K562 (cell line): ENCODE data around the gene HSF2. TPM values are rescaled to one million over a fixed set of nuclear protein-coding genes. Genes with fewer than 3 reads are reported as not detected.
A peak's percentile ranks its signal among the peaks of the same experiment; 100 is the strongest.

Experiments used
- ATAC-seq: fragments of 200-7000 bp; cut with Tn5 transposase; 3 replicates; pipeline ENCODE4 v1.9.1; 2020; ENCODE audit warnings: moderate library complexity
- BruUV-seq: library from RNA; stranded (reverse); fragments of 400-500 nt; replicated peaks from 2 replicates; lab custom pipeline; 2021; lab: Mats Ljungman, UMichigan
- CTCF ChIA-PET: fragments of 300-600 bp; formaldehyde crosslinking; extraction: SDS; loops from one replicate; lab custom pipeline; 2021; ENCODE audit warnings: low intra/inter-chr PET ratio; lab: Yijun Ruan, JAX
- POLR2A ChIA-PET: fragments of 300-600, 350-650 bp; sonication (Branson Sonifier 250); formaldehyde crosslinking; extraction: SDS; loops from one replicate; lab custom pipeline; 2021; ENCODE audit warnings: antibody characterized with exemption, inconsistent platforms; lab: Yijun Ruan, JAX
- DNase-seq, 4 experiments: peaks; one replicate each; pipeline versions ENCODE4 v3.0.0 to v3.0.0-alpha.2; 2011 to 2018; ENCODE audit warnings: low spot score in 3 of 4, mixed read lengths in 3 of 4; ENCODE audit errors: extremely low read depth in 1 of 4
- FAIRE-seq: peaks from 2 replicates; lab custom pipeline; 2011; peaks lifted over from hg19 to GRCh38; lab: Jason Lieb, UNC
- H2AFZ ChIP-seq: 2 replicates; pipeline ENCODE4 v1.6.0; 2011; ENCODE audit warnings: low read depth, low read length, control low read depth, inconsistent platforms
- H3K27ac ChIP-seq: fragments of 200-600 bp; 3 replicates; pipeline ENCODE4 v1.8.0; 2011; ENCODE audit warnings: low read depth, mild to moderate bottlenecking, control low read depth, inconsistent platforms, low read length, moderate library complexity, mixed read lengths; ENCODE audit errors: extremely low read depth
- H3K27me3 ChIP-seq, 2 experiments: fragments of 300-600 bp in 1 of 2; 2 replicates in 1 of 2; 3 replicates in 1 of 2; pipeline versions ENCODE4 v1.6.0 to v1.8.0; 2011; ENCODE audit warnings: inconsistent platforms in 2 of 2, low read length in 2 of 2, mild to moderate bottlenecking in 1 of 2, mixed read lengths in 1 of 2, moderate library complexity in 1 of 2; ENCODE audit not compliant: control insufficient read depth in 2 of 2, insufficient read depth in 2 of 2
- H3K36me3 ChIP-seq: fragments of 300-600 bp; 3 replicates; pipeline ENCODE4 v1.8.0; 2011; ENCODE audit warnings: mild to moderate bottlenecking, low read length, inconsistent platforms; ENCODE audit not compliant: control insufficient read depth, insufficient read depth
- H3K4me1 ChIP-seq, 2 experiments: fragments of 200-600 bp in 1 of 2; replicated peaks in 1 of 2; 2 replicates in 1 of 2; 3 replicates in 1 of 2; pipeline versions ENCODE4 v1.5.1 to v1.8.0; 2011; ENCODE audit warnings: inconsistent platforms in 2 of 2, low read length in 2 of 2, mild to moderate bottlenecking in 1 of 2, mixed read lengths in 1 of 2, moderate library complexity in 1 of 2; ENCODE audit not compliant: control insufficient read depth in 2 of 2, insufficient read depth in 2 of 2
- H3K4me2 ChIP-seq: 2 replicates; pipeline ENCODE4 v1.6.1; 2011; ENCODE audit warnings: low read length, control low read depth, inconsistent platforms, mixed read lengths; ENCODE audit not compliant: insufficient read depth
- H3K4me3 ChIP-seq: fragments of 200-600 bp; sonication (generic), shearing (Covaris generic); 2 replicates; pipeline ENCODE4 v1.5.1; 2016; ENCODE audit warnings: control low read depth, inconsistent platforms
- H3K79me2 ChIP-seq: fragments of 200-600 bp; 3 replicates; pipeline ENCODE4 v1.8.0; 2011; ENCODE audit warnings: low read length, inconsistent platforms; ENCODE audit not compliant: control insufficient read depth, insufficient read depth
- H3K9ac ChIP-seq, 2 experiments: 2 replicates each; pipeline versions ENCODE4 v1.6.0 to v1.6.1; 2011; ENCODE audit warnings: low read depth in 2 of 2, low read length in 2 of 2, control low read depth in 1 of 2, inconsistent platforms in 1 of 2, mild to moderate bottlenecking in 1 of 2, mixed read lengths in 1 of 2; ENCODE audit not compliant: insufficient read depth in 1 of 2
- H3K9me1 ChIP-seq: one replicate; pipeline ENCODE4 v1.6.0; 2011; ENCODE audit warnings: inconsistent platforms, mild to moderate bottlenecking, low read length, moderate library complexity; ENCODE audit not compliant: control insufficient read depth, insufficient read depth
- H3K9me3 ChIP-seq: replicated peaks from 2 replicates; pipeline ENCODE4 v1.5.1; 2011; ENCODE audit warnings: low read depth, low read length, inconsistent platforms; ENCODE audit not compliant: control insufficient read depth, insufficient read depth
- H4K20me1 ChIP-seq: replicated peaks from 2 replicates; pipeline ENCODE4 v1.6.1; 2011; ENCODE audit warnings: low read length, inconsistent platforms, mixed read lengths; ENCODE audit not compliant: control insufficient read depth, insufficient read depth
- IFI16 ChIP-seq: fragments of 250-450 bp; sonication (Bioruptor Pico); IDR thresholded peaks from 2 replicates; pipeline ENCODE4 v2.1.2; 2022; ENCODE audit warnings: mild to moderate bottlenecking, inconsistent platforms
- NCOA1 ChIP-seq: fragments of 450-650 bp; IDR thresholded peaks from 2 replicates; pipeline ENCODE4 v1.6.1; 2016; ENCODE audit warnings: low read depth
- U2AF1 ChIP-seq: fragments of 200-400 bp; formaldehyde crosslinking; optimal IDR thresholded peaks from 2 replicates; pipeline ENCODE3; 2017; ENCODE audit warnings: mild to moderate bottlenecking, low read depth, low read length, moderate library complexity
- WGBS: fragments of 100-300 bp; shearing (Covaris generic); methylation state at CpG from one replicate; pipeline ENCODE4 v1.1.6; 2016; ENCODE audit warnings: low coverage, mixed read lengths; ENCODE audit not compliant: insufficient coverage; ENCODE audit errors: missing lambda C conversion rate; 5-methylcytosine and 5-hydroxymethylcytosine counted together
- in situ Hi-C: fragments of 300-500 bp; cut with MboI; formaldehyde crosslinking; loops from 4 replicates; pipeline ENCODE4 v1.15.0; 2018; ENCODE audit warnings: inconsistent platforms, mixed read lengths
- intact Hi-C: fragments of 100-400 bp; cut with micrococcal nuclease; formaldehyde crosslinking; loops from 2 replicates; pipeline ENCODE4 v1.14.2; 2022
- polyA plus RNA-seq, 8 experiments: library from polyadenylated mRNA; depleted of rRNA in 4 of 8; stranded (reverse) in 5 of 8; unstranded in 3 of 8; fragments of >200 nt; fragmentation: Nextera tagmentation in 2 of 8; fragmentation: Illumina TruSeq in 1 of 8; extraction: Ambion mirVana in 2 of 8; extraction: Trizol in 1 of 8; gene quantifications; 2 replicates each; pipeline versions ENCODE4 v1.2.1 to v1.2.3, GENCODE V29; 2011 to 2014; ENCODE audit warnings: inconsistent platforms in 1 of 8, missing spikeins in 1 of 8
- total RNA-seq, 7 experiments: library from RNA; depleted of rRNA in 6 of 7; stranded (reverse); fragments of >200 nt in 6 of 7; fragmentation: Illumina TruSeq in 2 of 7; extraction: Trizol in 2 of 7; gene quantifications; 2 replicates each; pipeline versions ENCODE4 v1.2.1 to v1.2.3, GENCODE V29; 2011 to 2021; ENCODE audit warnings: low replicate concordance in 1 of 7
- TF ChIP-seq, protein P1 (sequence below), 3 experiments: IDR thresholded peaks in 2 of 3; conservative IDR thresholded peaks in 1 of 3; 2 replicates each; pipeline ENCODE4 v1.5.1; 2011 to 2012; ENCODE audit warnings: low read length in 3 of 3, mild to moderate bottlenecking in 3 of 3, control low read depth in 2 of 3, improper control_type of control experiment in 1 of 3, inconsistent platforms in 1 of 3, low read depth in 1 of 3, mixed read lengths in 1 of 3, moderate library complexity in 1 of 3; ENCODE audit not compliant: insufficient read depth in 2 of 3
- TF ChIP-seq, protein P2 (sequence below): fragments of 200-800 bp; sonication (Bioruptor generic); IDR thresholded peaks from 2 replicates; pipeline ENCODE4 v1.6.1; 2016; ENCODE audit warnings: missing genetic modification characterization, missing compliant biosample characterization
- TF ChIP-seq, protein P3 (sequence below), 2 experiments: fragments of 450-650 bp in 1 of 2; sonication (generic) in 1 of 2; formaldehyde crosslinking in 1 of 2; IDR thresholded peaks in 1 of 2; conservative IDR thresholded peaks in 1 of 2; 2 replicates each; pipeline versions ENCODE4 v1.6.1 to v1.8.1; 2016 to 2023; ENCODE audit warnings: mild to moderate bottlenecking in 2 of 2, moderate library complexity in 2 of 2, inconsistent platforms in 1 of 2, missing genetic modification reagents in 1 of 2

Gene HSF2
- total and polyA plus RNA-seq, 9 of the 15 experiments (the other 6 are each of a cell fraction or from before 2014, with no cell fraction given) = 19.1 to 73.1 (median 29.2) TPM

DNA sequence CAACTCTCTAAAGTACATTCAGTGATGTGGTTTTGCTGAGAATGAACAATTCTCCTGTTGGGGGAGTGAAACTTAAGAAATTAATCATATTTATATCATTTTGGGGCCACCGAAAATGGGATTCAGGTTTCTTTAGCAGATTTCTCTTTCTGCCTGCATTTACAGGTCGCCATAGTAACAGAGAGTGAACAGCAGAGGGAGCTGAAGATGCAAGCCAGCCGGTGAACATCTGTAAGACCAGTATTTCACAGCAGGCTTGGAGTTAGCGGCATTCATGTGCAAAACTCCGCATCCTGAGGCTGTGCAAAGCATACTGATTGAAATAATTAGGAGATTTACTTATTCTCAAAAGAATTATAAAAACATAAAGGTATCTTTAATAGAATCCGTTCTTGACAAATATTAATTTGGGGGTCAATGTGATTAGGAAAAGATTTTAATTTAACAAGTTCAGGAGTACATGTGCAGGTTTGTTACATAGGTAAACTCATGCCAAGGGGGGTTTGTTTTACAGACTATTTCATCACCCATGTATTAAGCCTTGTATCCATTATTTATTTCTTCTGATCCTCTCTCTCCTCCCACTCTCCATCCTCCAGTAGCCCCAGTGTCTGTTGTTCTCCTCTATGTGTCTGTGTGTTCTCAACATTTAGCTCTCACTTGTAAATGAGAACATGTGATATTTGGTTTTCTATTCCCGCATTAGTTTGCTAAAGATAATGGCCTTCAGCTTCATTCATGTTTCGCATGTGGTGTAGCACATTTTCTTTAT, 17.8 kb upstream of the HSF2 start:
- 5% methylated on average over 8 of the region's 8 CpGs for WGBS
- no TSS peak for BruUV-seq
- no peaks in the 10 kb centered on the region for H3K27me3 ChIP-seq
- ChIA-PET POLR2A (interaction anchor here (0.6 to 0.7 kb wide), 3 partner anchors 149 to 338 kb away, joined by 3 to 5 read pairs (median 5); no protein-coding TSS in a partner anchor), CTCF (interaction anchor here (0.6 to 1.9 kb wide), 2 partner anchors 149 to 457 kb away, joined by 4 to 8 read pairs; no protein-coding TSS in a partner anchor)
- no peak overlapping the region for H3K9ac ChIP-seq
- H3K4me3 ChIP-seq = no peak overlapping the region
- DNase-seq = peak; percentile 56 to 77 (median 58)
- no peaks in the 10 kb centered on the region for H3K36me3 ChIP-seq
- in situ Hi-C loops = no loop called here
- intact Hi-C loops = loop anchor here (1.0 to 5.0 kb wide), 6 partner anchors 51 to 456 kb away; partner anchors contain the start of gene SERINC1
- no peaks in the 10 kb centered on the region for H3K9me1 ChIP-seq
- FAIRE-seq = peak; percentile 92
- H3K27ac ChIP-seq = no peak overlapping the region
- no peaks in the 10 kb centered on the region for H4K20me1 ChIP-seq
- H3K4me2 ChIP-seq = no peak overlapping the region
- H2AFZ ChIP-seq = peak overlapping the region; percentile 19; the same call in 1 of the 2 replicates
- peak; percentile 99 for ATAC-seq
- H3K4me1 ChIP-seq = no peaks in the 10 kb centered on the region
- H3K79me2 ChIP-seq = no peaks in the 10 kb centered on the region
- no peaks in the 10 kb centered on the region for H3K9me3 ChIP-seq
- TF ChIP-seq U2AF1 (no peak), NCOA1 (no peak), IFI16 (CRISPR knock-in tag) (no peak)
- TF ChIP-seq, protein P1, sequence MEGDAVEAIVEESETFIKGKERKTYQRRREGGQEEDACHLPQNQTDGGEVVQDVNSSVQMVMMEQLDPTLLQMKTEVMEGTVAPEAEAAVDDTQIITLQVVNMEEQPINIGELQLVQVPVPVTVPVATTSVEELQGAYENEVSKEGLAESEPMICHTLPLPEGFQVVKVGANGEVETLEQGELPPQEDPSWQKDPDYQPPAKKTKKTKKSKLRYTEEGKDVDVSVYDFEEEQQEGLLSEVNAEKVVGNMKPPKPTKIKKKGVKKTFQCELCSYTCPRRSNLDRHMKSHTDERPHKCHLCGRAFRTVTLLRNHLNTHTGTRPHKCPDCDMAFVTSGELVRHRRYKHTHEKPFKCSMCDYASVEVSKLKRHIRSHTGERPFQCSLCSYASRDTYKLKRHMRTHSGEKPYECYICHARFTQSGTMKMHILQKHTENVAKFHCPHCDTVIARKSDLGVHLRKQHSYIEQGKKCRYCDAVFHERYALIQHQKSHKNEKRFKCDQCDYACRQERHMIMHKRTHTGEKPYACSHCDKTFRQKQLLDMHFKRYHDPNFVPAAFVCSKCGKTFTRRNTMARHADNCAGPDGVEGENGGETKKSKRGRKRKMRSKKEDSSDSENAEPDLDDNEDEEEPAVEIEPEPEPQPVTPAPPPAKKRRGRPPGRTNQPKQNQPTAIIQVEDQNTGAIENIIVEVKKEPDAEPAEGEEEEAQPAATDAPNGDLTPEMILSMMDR (IDR thresholded peaks at IDR 0.05 in 2 of 3, conservative IDR thresholded peaks at IDR 0.05 in 1 of 3; ENCODE audit: insufficient read depth in 2 of 3, low read depth in 1 of 3, low read length in 3 of 3) = peak; percentile 70 to 78 (median 78)
- TF ChIP-seq, protein P2, sequence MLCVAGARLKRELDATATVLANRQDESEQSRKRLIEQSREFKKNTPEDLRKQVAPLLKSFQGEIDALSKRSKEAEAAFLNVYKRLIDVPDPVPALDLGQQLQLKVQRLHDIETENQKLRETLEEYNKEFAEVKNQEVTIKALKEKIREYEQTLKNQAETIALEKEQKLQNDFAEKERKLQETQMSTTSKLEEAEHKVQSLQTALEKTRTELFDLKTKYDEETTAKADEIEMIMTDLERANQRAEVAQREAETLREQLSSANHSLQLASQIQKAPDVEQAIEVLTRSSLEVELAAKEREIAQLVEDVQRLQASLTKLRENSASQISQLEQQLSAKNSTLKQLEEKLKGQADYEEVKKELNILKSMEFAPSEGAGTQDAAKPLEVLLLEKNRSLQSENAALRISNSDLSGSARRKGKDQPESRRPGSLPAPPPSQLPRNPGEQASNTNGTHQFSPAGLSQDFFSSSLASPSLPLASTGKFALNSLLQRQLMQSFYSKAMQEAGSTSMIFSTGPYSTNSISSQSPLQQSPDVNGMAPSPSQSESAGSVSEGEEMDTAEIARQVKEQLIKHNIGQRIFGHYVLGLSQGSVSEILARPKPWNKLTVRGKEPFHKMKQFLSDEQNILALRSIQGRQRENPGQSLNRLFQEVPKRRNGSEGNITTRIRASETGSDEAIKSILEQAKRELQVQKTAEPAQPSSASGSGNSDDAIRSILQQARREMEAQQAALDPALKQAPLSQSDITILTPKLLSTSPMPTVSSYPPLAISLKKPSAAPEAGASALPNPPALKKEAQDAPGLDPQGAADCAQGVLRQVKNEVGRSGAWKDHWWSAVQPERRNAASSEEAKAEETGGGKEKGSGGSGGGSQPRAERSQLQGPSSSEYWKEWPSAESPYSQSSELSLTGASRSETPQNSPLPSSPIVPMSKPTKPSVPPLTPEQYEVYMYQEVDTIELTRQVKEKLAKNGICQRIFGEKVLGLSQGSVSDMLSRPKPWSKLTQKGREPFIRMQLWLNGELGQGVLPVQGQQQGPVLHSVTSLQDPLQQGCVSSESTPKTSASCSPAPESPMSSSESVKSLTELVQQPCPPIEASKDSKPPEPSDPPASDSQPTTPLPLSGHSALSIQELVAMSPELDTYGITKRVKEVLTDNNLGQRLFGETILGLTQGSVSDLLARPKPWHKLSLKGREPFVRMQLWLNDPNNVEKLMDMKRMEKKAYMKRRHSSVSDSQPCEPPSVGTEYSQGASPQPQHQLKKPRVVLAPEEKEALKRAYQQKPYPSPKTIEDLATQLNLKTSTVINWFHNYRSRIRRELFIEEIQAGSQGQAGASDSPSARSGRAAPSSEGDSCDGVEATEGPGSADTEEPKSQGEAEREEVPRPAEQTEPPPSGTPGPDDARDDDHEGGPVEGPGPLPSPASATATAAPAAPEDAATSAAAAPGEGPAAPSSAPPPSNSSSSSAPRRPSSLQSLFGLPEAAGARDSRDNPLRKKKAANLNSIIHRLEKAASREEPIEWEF = no peak
- TF ChIP-seq, protein P3, sequence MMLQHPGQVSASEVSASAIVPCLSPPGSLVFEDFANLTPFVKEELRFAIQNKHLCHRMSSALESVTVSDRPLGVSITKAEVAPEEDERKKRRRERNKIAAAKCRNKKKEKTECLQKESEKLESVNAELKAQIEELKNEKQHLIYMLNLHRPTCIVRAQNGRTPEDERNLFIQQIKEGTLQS (IDR thresholded peaks at IDR 0.05) = peak; percentile 27; the same call in 1 of the 2 replicates
- TF ChIP-seq, protein P3 (CRISPR knock-in tag; conservative IDR thresholded peaks at IDR 0.05) = no peak
